GM12891 (cell line): ENCODE results near the gene RAB25.

ENCODE experiments used
- DNase-seq: peaks from one replicate; pipeline ENCODE4 v3.0.0; 2011; ENCODE audit warnings: low spot score; ENCODE audit not compliant: insufficient read length
- FAIRE-seq: peaks from 2 replicates; lab custom pipeline; 2011; peaks lifted over from hg19 to GRCh38; lab: Jason Lieb, UNC
- PAX5 ChIP-seq: IDR thresholded peaks from 2 replicates; pipeline ENCODE4 v1.6.1; 2011; ENCODE audit warnings: low read length, moderate library complexity, mild to moderate bottlenecking; ENCODE audit not compliant: insufficient read depth, severe bottlenecking
- POLR2A ChIP-seq: IDR thresholded peaks from 2 replicates; pipeline ENCODE4 v1.6.1; 2011; ENCODE audit warnings: low read depth, low read length, control low read depth
- POLR2AphosphoS5 ChIP-seq: IDR thresholded peaks from 2 replicates; pipeline ENCODE4 v1.6.1; 2011; ENCODE audit warnings: low read depth, low read length, control low read depth
- POU2F2 ChIP-seq: IDR thresholded peaks from 2 replicates; pipeline ENCODE4 v1.6.1; 2011; ENCODE audit warnings: low read depth, mild to moderate bottlenecking, control low read depth, low read length, moderate library complexity
- SPI1 ChIP-seq: IDR thresholded peaks from 2 replicates; pipeline ENCODE4 v1.6.1; 2011; ENCODE audit warnings: low read depth, low read length, control low read depth
- TAF1 ChIP-seq: IDR thresholded peaks from 2 replicates; pipeline ENCODE4 v1.6.1; 2011; ENCODE audit warnings: low read depth, low read length, control low read depth

Gene RAB25

GRCh38 chr1:156106624-156107488, 45.9 kb downstream of the RAB25 start:
- DNase-seq (no peak), FAIRE-seq (peak; percentile 5)
- TF ChIP-seq POLR2AphosphoS5 (no peak), PAX5 (no peak), POLR2A (no peak), TAF1 (no peak), POU2F2 (no peak)

GRCh38 chr1:156108057-156108456, 47.1 kb downstream of the RAB25 start:
- no peak for TF ChIP-seq POU2F2
- no peak for TF ChIP-seq TAF1
- no peak for TF ChIP-seq POLR2A
- TF ChIP-seq PAX5 = no peak
- no peak for FAIRE-seq
- DNase-seq = no peak

GRCh38 chr1:156108664-156109241, 47.8 kb downstream of the RAB25 start:
- no peak for FAIRE-seq
- no peak for DNase-seq
- TF ChIP-seq SPI1 (no peak), TAF1 (no peak), POLR2AphosphoS5 (no peak), POU2F2 (no peak), POLR2A (no peak), PAX5 (no peak)

GRCh38 chr1:156110252-156110651, 49.3 kb downstream of the RAB25 start:
- FAIRE-seq = no peak
- TF ChIP-seq POLR2A (no peak), POLR2AphosphoS5 (no peak)
- DNase-seq = no peak

- TF ChIP-seq PAX5 = no peak
- TF ChIP-seq POU2F2 = no peak
- no peak for TF ChIP-seq TAF1
- no peak for TF ChIP-seq POLR2AphosphoS5
- TF ChIP-seq POLR2A = no peak
- TF ChIP-seq SPI1 = no peak
- FAIRE-seq (no peak), DNase-seq (no peak)
Observed at GRCh38 chr1:156111355-156111962, 50.5 kb downstream of the RAB25 start.

GRCh38 chr1:156112276-156113137, 51.5 kb downstream of the RAB25 start:
- DNase-seq = no peak
- no peak for TF ChIP-seq SPI1
- TF ChIP-seq POLR2A = no peak
- no peak for TF ChIP-seq POLR2AphosphoS5
- no peak for TF ChIP-seq POU2F2
- no peak for TF ChIP-seq TAF1
- TF ChIP-seq PAX5 = no peak
- FAIRE-seq = no peak

- no peak for DNase-seq
- TF ChIP-seq TAF1 (no peak), PAX5 (no peak), POU2F2 (no peak), POLR2A (no peak), POLR2AphosphoS5 (no peak), SPI1 (no peak)
- FAIRE-seq = no peak
Observed at GRCh38 chr1:156113282-156113950, 52.5 kb downstream of the RAB25 start.

- TF ChIP-seq POLR2AphosphoS5 = peak; percentile 67; the same call in 1 of the 2 replicates
- TF ChIP-seq PAX5 = no peak
- TF ChIP-seq SPI1 = no peak
- TF ChIP-seq POLR2A = peak; percentile 78
- TF ChIP-seq POU2F2 = no peak
- 0 out of 2 replicates have a peak, but pooled peaks have one; percentile 70 for TF ChIP-seq TAF1
- FAIRE-seq = peak; percentile 41
- peak; percentile 64 for DNase-seq
Observed at GRCh38 chr1:156114101-156114918, 53.4 kb downstream of the RAB25 start, which contains the start of gene LMNA. LMNA (plus strand) TSS chr1:156114711; CDS start chr1:156114919, 208 bp downstream.
